ENCODE results near the gene ARHGAP15. TPM values are rescaled to one million over a fixed set of nuclear protein-coding genes. Genes with fewer than 3 reads are reported as not detected.

Gene ARHGAP15
- polyA plus RNA-seq, 4 donors: 3.4 to 8.1 (median 4.9) TPM

- no peak for DNase-seq (ENCODE audit: low read depth in 4 of 4, low spot score in 3 of 4)
These were observed 13.4 kb downstream of the ARHGAP15 start for GRCh38 chr2:143142598-143142997.

- no peak for DNase-seq (ENCODE audit: low read depth in 4 of 4, low spot score in 3 of 4)
These were observed 15.7 kb downstream of the ARHGAP15 start for GRCh38 chr2:143144813-143145455.

DNA sequence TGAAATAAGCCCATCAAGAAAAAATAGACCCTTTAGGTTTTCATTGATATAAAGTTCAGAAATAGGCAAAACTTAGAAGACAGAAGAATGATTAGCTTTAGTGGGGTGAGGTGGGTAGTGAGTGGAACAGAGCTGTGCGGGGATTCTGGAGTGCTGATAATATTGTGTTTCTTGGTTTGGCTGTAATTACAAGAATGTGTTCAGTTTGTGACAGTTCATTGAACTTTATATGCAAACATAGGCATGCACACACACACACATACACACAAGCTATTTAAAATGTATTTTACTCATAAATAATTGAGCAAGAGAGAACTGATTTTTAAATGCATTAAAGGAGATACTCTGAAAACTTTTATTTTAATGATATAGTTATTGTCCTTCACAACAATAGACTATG lies 17.1 kb downstream of the ARHGAP15 start:
- DNase-seq (ENCODE audit: low read depth in 4 of 4, low spot score in 3 of 4): no peak

DNA sequence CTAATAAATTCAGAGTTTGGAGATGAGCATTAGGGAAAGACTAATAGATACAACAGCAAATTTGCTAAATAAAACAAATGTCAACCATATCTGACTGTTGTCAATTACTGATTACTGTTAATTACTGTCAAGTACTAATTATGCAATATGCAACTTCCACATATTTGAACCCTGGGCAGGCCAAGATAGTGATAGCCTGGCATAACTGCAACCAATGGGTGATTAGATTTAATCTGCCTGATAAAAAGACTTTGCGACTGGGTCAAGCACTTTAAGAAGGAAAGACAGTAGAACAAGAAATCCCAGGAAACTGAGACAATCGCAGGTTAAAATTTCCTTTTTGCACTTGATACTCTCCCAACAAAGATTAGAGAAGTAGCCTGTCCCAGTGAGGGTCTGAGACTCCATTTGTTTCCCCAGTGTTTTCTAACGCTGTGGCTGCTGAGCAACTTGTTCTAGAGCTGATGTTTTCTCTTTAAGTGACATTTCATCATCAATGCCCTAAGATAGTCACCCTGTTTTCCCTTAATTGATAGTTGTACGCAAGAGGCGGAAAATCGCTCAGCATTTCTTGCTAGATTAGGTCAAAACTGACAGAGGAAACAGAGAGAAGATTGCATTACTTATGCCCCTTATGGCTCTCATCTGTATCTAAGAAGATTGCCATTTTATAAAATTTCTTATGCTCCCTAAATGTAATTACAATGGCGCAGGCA lies 17.8 kb downstream of the ARHGAP15 start:
- no peak for DNase-seq (ENCODE audit: low read depth in 4 of 4, low spot score in 3 of 4)

- no peak for DNase-seq (ENCODE audit: low read depth in 4 of 4, low spot score in 3 of 4)
These were observed 18.8 kb downstream of the ARHGAP15 start for GRCh38 chr2:143148011-143148410.

DNA sequence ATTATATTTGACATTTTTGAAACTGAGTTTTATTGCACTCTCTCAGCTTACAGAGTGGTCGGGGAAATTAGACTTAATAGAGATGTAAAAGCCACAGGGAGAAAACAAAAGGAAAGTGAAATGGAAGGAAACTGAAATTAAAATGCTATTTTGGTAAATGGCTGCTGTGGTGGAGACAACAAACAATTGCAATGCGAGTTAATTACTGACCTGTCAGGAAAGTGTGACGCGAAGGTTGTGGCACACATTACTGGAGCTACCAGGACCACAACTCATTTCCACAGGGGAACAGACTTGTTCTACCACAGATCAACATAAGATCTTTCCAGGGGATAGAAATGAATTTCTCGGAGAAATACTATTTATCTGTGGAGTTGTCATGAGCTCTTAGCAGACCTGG lies 19.5 kb downstream of the ARHGAP15 start:
- no peak for DNase-seq (ENCODE audit: low read depth in 4 of 4, low spot score in 3 of 4)

- DNase-seq (ENCODE audit: low read depth in 4 of 4, low spot score in 3 of 4): no peak
These were observed 21.1 kb downstream of the ARHGAP15 start for GRCh38 chr2:143150287-143150686.

GRCh38 chr2:143151111-143151752 lies 22.0 kb downstream of the ARHGAP15 start:
- DNase-seq (ENCODE audit: low read depth in 4 of 4, low spot score in 3 of 4): no peak

GRCh38 chr2:143152219-143152618 lies 23.0 kb downstream of the ARHGAP15 start:
- no peak for DNase-seq (ENCODE audit: low read depth in 4 of 4, low spot score in 3 of 4)

- no peak for DNase-seq (ENCODE audit: low read depth in 4 of 4, low spot score in 3 of 4)
These were observed 23.4 kb downstream of the ARHGAP15 start for GRCh38 chr2:143152637-143153036.

GRCh38 chr2:143155661-143156060 lies 26.4 kb downstream of the ARHGAP15 start:
- DNase-seq (ENCODE audit: low read depth in 4 of 4, low spot score in 3 of 4): no peak

DNA sequence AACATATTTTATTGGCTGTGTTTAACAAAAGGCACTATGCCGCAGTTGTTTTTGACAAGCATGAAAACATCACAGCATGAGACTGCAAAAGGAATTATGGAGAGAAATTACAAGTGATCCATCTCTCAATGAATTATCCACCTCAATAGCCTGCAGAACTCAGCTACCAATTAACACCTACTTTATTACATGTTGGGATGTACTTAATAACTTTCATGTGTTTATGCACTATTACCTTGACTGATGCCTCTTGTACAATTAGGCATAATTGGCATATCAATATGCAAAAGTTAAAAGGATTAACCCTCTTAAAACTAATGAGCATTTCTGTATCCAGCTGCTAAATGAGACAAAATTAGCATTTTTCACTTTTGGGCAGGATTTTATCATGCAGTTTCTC lies 27.8 kb downstream of the ARHGAP15 start:
- DNase-seq (ENCODE audit: low read depth in 4 of 4, low spot score in 3 of 4): no peak

GRCh38 chr2:143157418-143157817 lies 28.2 kb downstream of the ARHGAP15 start:
- no peak for DNase-seq (ENCODE audit: low read depth in 4 of 4, low spot score in 3 of 4)

- no peak for DNase-seq (ENCODE audit: low read depth in 4 of 4, low spot score in 3 of 4)
These were observed 28.9 kb downstream of the ARHGAP15 start for GRCh38 chr2:143158098-143158497.

GRCh38 chr2:143158551-143159485 lies 29.6 kb downstream of the ARHGAP15 start:
- no peak for DNase-seq (ENCODE audit: low read depth in 4 of 4, low spot score in 3 of 4)

DNA sequence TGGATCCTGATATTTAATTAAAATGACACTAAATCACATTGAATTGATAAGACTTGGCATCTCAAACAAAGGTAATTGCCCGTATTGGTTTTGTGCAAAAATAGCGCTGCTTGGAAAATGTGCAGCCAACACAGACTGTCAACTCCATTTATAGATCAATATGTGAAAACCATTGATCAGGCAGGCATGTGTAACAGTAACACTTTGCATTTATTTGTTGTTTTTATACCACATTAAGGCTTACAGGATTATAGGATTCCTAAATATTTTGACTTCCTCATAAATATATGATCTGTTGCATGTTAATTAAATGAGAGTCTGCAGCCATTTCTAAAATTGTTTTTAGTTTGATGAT lies 30.2 kb downstream of the ARHGAP15 start:
- no peak for DNase-seq (ENCODE audit: low read depth in 4 of 4, low spot score in 3 of 4)

DNA sequence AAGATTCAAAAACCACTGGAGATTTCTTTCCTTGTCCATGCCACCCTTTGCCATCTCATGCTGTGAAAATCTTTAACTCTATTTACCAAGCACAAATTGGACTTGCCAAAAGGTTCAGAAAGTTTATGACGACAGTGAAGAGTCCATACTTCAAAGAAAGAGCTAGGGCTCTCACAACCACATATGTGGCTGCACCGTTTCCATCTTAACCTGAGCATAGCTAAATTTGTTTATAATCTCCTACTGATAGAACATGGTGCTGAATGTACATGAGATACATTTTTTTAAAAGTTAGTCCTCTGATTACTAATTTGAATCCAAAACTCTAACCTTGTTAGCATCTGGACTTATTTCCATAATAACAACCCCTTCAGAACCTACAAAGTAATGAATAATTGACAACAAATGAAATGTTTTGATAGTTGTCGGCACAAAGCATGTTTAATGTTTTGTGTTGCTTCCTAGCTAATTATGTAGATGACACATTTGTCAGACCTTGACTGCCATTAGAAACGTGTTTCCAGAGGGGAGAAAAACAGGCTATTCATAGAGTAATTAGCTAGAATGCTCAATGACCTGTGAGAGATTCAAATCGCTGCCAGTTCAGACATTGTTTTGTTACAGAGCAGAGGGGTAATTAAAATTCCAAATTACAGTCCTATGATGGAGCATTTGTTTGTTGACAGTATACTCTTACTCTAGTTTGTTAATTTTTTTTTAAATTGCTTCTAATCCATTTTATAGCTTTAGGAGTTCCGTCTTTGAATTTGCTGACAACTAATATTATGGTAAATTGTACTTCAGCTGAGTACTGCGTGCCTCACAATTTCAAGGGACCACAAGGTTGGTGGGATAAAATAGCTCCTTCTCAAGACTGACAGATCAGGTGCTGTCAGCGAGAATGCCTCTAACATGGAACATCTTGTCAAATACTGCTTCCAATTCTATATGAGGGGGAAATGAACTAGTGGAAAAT lies 31.8 kb downstream of the ARHGAP15 start:
- no peak for DNase-seq (ENCODE audit: low read depth in 4 of 4, low spot score in 3 of 4)

DNA sequence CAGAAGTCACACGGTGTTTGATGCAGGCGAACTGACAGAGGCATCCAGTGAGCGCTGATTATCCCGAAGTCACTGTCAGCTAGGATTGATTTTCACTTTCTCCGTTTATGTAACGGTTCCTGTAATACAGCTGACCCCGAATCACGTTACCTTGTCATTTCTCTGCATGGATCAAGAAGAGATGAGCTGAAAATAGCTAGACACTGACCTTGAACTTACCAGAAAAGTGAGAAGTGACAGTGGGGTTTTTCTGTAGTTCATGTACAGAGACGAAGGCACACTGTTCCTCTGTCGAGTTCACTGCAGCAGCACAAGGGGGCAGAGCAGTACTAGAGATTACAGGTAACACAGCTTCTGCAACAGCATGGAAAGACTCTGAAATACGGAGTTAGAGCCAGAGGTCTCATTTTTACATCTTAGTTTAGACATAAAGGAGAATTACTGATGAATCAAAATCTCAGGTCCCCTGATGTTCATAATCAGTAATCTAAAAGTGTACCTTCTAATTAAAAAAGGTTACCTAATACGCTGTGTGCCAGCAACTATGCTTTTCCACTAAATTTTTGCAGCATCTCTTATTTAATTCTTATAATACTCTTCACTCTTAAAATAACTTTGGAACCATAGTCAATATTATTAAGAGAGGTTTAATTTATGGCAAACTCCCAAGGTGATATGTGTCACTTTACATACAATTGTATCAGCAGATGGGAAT lies 33.1 kb downstream of the ARHGAP15 start:
- DNase-seq (ENCODE audit: low read depth in 4 of 4, low spot score in 3 of 4): peak; percentile 24 to 30 (median 27)

GRCh38 chr2:143162997-143163396 lies 33.8 kb downstream of the ARHGAP15 start:
- DNase-seq (ENCODE audit: low read depth in 4 of 4, low spot score in 3 of 4): no peak

Data from left renal pelvis (tissue), 4 donors.